Adipocyte (in vitro differentiated cells): Measurements from ENCODE around the gene RGS19.

Experiments
- DNase-seq: peaks from one replicate; pipeline ENCODE4 v3.0.0-alpha.2; 2015; ENCODE audit warnings: low read depth
- H3K27me3 ChIP-seq: replicated peaks from 2 replicates; pipeline ENCODE4 v1.7.0; 2013; ENCODE audit warnings: mild to moderate bottlenecking, low read length, moderate library complexity; ENCODE audit not compliant: control insufficient read depth, insufficient read depth
- H3K36me3 ChIP-seq: 2 replicates; pipeline ENCODE4 v1.7.0; 2013; ENCODE audit warnings: low read length, mild to moderate bottlenecking, moderate library complexity; ENCODE audit not compliant: control insufficient read depth, insufficient read depth, severe bottlenecking
- H3K4me1 ChIP-seq: 2 replicates; pipeline ENCODE4 v1.7.0; 2013; ENCODE audit warnings: mild to moderate bottlenecking, low read length, moderate library complexity; ENCODE audit not compliant: control insufficient read depth, insufficient read depth
- H3K4me3 ChIP-seq: 2 replicates; pipeline ENCODE4 v1.7.0; 2013; ENCODE audit warnings: mild to moderate bottlenecking, low read length, moderate library complexity
- H3K9ac ChIP-seq: 2 replicates; pipeline ENCODE4 v1.7.0; 2013; ENCODE audit warnings: mild to moderate bottlenecking, low read length, moderate library complexity
- H3K9me3 ChIP-seq: 2 replicates; pipeline ENCODE4 v1.7.0; 2013; ENCODE audit warnings: mild to moderate bottlenecking, low read length, moderate library complexity; ENCODE audit not compliant: control insufficient read depth

RGS19 gene

GRCh38 chr20:64106981-64107735 lies 27.8 kb upstream of the RGS19 start, which contains the start of gene NPBWR2:
Gene NPBWR2, minus strand, starts transcription at chr20:64107565. Its CDS starts 734 bp downstream, at chr20:64106831.
- DNase-seq: no peak
- Histone ChIP-seq H3K36me3 (no peaks in the 10 kb centered on the region), H3K4me3 (no peak within 1 kb of the TSS), H3K9ac (no peak within 1 kb of the TSS), H3K9me3 (no peaks in the 10 kb centered on the region), H3K4me1 (no peaks in the 10 kb centered on the region), H3K27me3 (peaks cover 56% of the 10 kb centered on the region)

- Histone ChIP-seq H3K4me3 (no peak overlapping the region), H3K9ac (no peak overlapping the region), H3K27me3 (peaks cover 59% of the 10 kb centered on the region), H3K4me1 (no peaks in the 10 kb centered on the region), H3K9me3 (no peaks in the 10 kb centered on the region), H3K36me3 (no peaks in the 10 kb centered on the region)
- DNase-seq: no peak
Observed at GRCh38 chr20:64106435-64106961, 27.2 kb upstream of the RGS19 start.

- no peak overlapping the region for H3K9ac ChIP-seq
- no peaks in the 10 kb centered on the region for H3K36me3 ChIP-seq
- no peak for DNase-seq
- peaks cover 64% of the 10 kb centered on the region for H3K27me3 ChIP-seq
- no peaks in the 10 kb centered on the region for H3K9me3 ChIP-seq
- no peak overlapping the region for H3K4me3 ChIP-seq
- no peaks in the 10 kb centered on the region for H3K4me1 ChIP-seq
Observed at GRCh38 chr20:64105846-64106434, 26.6 kb upstream of the RGS19 start.

- no peak overlapping the region for H3K4me3 ChIP-seq
- peaks cover 68% of the 10 kb centered on the region for H3K27me3 ChIP-seq
- H3K9me3 ChIP-seq: no peaks in the 10 kb centered on the region
- H3K9ac ChIP-seq: no peak overlapping the region
- no peaks in the 10 kb centered on the region for H3K36me3 ChIP-seq
- no peaks in the 10 kb centered on the region for H3K4me1 ChIP-seq
- no peak for DNase-seq
Observed at GRCh38 chr20:64104667-64105451, 25.5 kb upstream of the RGS19 start.

GRCh38 chr20:64103871-64104666 lies 24.8 kb upstream of the RGS19 start:
- Histone ChIP-seq H3K9ac (no peak overlapping the region), H3K4me3 (no peak overlapping the region), H3K27me3 (peaks cover 71% of the 10 kb centered on the region), H3K4me1 (no peaks in the 10 kb centered on the region), H3K36me3 (no peaks in the 10 kb centered on the region), H3K9me3 (no peaks in the 10 kb centered on the region)
- DNase-seq: no peak

- Histone ChIP-seq H3K9ac (no peak overlapping the region), H3K27me3 (peaks cover 60% of the 10 kb centered on the region), H3K4me3 (no peak overlapping the region), H3K36me3 (no peaks in the 10 kb centered on the region), H3K9me3 (no peaks in the 10 kb centered on the region), H3K4me1 (no peaks in the 10 kb centered on the region)
- no peak for DNase-seq
Observed at GRCh38 chr20:64102647-64103354, 23.5 kb upstream of the RGS19 start.

GRCh38 chr20:64101731-64102621 lies 22.7 kb upstream of the RGS19 start:
- Histone ChIP-seq H3K9me3 (no peaks in the 10 kb centered on the region), H3K36me3 (no peaks in the 10 kb centered on the region), H3K27me3 (peaks cover 51% of the 10 kb centered on the region), H3K9ac (no peak overlapping the region), H3K4me1 (no peaks in the 10 kb centered on the region), H3K4me3 (no peak overlapping the region)
- peak; percentile 43 for DNase-seq

- Histone ChIP-seq H3K4me1 (no peaks in the 10 kb centered on the region), H3K4me3 (no peak overlapping the region), H3K36me3 (no peaks in the 10 kb centered on the region), H3K9me3 (no peaks in the 10 kb centered on the region), H3K27me3 (peaks cover 43% of the 10 kb centered on the region), H3K9ac (no peak overlapping the region)
- no peak for DNase-seq
Observed at GRCh38 chr20:64100946-64101688, 21.8 kb upstream of the RGS19 start.

- Histone ChIP-seq H3K4me1 (no peaks in the 10 kb centered on the region), H3K4me3 (no peak overlapping the region), H3K9me3 (no peaks in the 10 kb centered on the region), H3K27me3 (peaks cover 47% of the 10 kb centered on the region), H3K9ac (no peak overlapping the region), H3K36me3 (no peaks in the 10 kb centered on the region)
- DNase-seq: no peak
Observed at GRCh38 chr20:64100566-64100888, 21.2 kb upstream of the RGS19 start.
